Measurements from ENCODE around the gene KDM8.
"Not testable (repeated sequence)": the region's sequence is repeated elsewhere in the genome, so short reads cannot be mapped to it uniquely, and the experiment has no call there.

KDM8 gene

DNA sequence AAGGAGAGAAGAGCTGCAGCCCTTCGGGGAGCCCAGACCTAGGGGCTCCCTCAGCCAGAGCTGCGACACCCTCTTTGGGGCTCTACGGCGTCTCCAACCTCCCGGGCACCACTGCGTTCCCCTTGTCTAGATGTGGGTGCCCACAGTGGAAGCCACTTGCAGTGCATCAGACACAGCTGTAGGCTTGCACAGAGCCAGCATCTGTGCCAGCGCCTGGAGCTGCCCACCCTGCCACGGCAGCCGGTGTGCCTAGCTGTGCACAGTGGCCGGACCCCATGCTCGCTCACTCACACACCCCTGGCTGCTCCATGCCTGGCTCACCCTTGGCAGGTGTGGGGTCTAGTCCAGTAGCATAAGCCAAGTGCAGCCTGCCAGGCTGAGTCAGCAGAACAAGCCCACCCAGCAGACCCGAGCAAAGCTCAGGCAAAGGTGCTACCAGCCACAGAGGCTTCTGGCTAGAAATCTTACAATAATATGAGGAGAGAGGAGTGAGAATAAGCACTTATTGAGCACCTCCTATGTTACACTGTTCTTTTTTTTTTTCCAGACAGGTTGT is 12.9 kb upstream of the KDM8 start:
- DNase-seq = peak in 1 of 10 donors; percentile 71
- intact Hi-C loops (cut with DNase I) = no loop called here

DNA sequence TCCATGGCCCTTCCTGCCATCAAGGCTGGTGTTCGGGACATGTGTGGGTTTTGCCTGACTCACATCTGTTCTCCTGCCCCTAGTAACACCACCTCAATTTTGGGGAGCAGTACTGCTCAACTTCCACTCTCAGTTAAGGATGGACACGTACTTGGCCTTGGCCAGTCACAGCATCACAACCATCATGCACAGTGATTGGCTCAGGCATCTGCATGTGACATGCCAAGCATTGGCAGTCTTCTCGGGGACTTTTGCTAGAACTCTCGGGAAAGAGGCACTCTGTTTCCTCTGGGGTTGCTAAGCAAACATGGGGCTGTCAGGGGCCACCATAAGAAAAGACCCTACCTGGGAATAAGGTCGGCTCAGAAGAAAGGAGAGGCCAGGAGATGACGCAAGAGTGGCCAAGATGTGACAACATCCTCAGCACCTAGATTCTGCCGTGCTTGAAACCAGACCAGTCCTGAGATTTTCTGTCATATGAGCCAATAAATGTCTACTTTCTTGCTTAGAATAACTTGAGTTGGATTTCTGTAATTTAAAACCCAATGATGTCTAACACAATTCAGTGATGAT is 11.9 kb upstream of the KDM8 start:
- intact Hi-C loops (cut with DNase I) = no loop called here
- peak in 1 of 10 donors; percentile 16 for DNase-seq

DNA sequence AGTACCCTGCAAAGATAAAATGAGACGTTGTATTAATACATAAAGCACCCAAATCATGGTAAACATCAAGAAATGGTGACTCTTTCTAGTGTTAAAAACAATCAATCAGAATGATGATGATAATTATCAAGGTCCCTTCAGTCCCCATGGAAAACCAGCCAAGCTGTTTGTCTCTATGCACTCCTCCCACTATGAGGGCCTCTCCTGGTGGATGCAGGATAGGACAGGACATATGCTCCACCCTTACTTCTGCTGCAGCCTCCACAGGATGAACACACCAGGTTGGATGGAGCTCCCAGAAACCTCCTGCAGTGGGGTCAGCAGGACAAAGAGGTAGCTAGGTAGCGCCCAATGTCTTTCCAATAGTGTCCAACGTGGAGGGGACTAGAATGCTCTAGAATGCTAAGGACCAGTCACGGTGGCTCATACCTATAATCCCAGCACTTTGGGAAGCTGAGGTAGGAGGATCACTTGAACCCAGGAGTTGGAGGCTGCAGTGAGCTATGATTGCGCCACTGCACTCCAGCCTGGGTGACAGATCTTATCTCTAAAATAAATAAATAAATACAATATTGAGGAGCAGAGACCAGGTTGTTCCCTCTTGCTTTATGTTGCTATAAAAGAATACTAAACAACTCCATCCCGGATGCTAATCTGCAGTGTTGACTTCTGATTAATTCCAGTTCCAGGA is 9.9 kb upstream of the KDM8 start:
- peak in 1 of 10 donors; percentile 32 for DNase-seq
- intact Hi-C loops (cut with DNase I) = no loop called here

DNA sequence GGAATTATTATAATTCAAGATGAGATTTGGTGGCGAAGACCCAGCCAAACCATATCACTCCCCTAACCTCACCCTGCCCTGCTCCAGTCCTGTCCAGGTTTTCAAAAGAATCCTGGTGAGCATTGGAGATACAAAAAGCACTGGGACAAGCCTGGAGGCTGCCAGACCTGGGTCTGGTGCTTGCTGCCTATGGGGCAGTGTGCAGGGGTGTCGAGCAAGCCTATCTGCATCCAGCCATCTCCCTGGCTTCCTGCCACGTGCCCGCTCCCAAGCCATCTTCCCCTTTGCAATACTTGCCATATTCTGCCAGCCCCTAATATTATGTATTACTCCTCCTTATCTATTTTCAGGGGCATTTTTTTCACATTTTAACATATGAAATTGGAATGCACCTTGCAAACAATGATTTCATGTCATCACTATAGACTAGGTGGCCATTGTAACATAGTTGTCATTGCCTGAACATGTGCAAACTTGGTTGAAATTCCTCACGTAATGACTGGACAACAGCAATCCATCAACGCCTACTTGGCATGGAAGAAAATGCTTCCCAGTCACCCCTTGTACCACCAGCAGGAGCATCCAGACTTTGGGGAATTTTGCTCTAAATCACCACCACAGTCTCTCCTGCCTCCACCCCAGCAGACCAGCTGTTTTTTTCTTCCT is 8.1 kb upstream of the KDM8 start:
- intact Hi-C loops (cut with DNase I) = no loop called here
- peak in 1 of 10 donors; percentile 20 for DNase-seq

DNA sequence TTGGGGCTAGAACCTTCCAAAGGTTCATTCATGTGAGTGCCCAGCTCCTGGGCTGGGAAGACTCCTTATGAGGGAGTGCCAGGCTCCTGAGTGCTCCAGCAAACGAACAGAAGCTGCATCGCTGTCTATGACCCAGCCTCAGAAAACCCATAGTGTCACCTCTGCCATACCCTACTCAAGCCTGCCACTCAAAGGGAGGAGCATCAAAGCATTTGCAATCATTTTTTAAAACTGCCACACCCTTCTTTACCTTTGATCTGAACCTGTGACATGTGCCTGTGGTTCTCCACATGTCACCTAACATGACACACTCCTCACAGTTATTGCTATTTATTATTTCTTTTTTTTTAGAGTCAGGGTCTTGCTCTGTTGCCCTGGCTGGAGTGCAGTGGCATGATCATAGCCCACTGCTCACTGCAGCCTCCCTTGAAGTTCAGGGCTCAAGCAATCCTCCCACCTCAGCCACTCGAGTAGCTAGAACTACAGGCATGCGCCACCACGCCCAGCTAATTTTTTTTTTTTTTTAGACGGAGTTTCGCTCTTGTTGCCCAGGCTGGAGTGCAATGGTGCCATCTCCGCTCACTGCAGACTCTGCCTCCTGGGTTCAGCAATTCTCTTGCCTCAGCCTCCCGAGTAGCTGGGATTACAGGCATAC is 7.3 kb upstream of the KDM8 start:
- peak in 1 of 10 donors; percentile 11 for DNase-seq
- intact Hi-C loops (cut with DNase I) = no loop called here

DNA sequence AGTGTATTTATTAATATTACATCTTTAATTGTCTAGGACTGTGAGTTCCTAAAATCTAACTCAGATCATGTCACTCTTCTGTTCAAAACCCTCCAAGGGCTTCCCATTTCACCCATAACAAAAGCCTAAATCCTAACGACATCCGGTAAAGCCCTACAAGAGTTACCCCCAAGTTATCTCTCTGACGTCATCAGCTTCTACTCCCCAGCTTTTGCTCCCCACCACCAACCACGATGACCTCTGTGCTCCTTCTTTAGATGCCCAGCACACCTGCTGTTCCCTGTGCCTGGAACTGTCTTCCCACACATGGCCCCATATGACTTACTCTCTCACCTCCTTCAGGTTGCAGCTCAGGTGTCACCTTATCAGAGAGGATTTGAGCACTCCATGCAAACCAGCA is 6.3 kb upstream of the KDM8 start:
- no peak for DNase-seq
- intact Hi-C loops (cut with DNase I) = no loop called here

DNA sequence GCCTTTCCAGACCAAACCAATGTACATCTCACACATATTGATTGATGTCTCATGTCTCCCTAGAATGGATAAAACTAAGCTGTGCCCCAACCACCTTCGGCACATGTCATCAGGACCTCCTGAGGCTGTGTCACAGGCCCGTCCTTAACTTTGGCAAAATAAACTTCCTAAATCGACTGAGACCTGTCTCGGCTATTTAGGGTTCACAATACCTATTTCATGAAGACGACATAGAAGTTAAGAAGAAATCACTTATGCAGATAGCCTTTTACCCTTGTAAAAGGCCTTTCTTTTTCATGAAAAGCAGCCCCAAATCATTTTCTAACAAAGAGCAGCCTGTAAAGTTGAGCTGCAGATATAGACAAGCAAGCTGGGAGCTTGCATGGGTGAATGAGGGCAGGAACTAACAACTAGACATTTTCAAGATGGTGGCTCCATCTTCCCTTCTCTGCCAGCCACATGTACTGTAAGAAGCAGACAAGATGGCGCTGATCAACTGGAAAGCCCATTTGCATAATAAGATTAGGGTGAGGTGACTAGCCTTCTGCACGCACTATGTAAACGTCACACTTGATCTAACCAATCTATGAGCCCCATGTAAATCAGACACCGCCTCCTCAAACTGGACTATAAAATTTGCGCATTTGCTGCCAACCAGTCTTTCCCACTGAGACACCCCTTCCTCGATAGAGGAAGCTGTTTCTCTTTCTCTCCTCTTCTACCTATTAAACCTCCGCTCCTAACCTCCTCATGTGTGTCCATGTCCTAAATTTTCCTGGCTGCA is 4.7 kb upstream of the KDM8 start:
- intact Hi-C loops (cut with DNase I) = no loop called here
- peak in 1 of 10 donors; percentile 32 for DNase-seq

DNA sequence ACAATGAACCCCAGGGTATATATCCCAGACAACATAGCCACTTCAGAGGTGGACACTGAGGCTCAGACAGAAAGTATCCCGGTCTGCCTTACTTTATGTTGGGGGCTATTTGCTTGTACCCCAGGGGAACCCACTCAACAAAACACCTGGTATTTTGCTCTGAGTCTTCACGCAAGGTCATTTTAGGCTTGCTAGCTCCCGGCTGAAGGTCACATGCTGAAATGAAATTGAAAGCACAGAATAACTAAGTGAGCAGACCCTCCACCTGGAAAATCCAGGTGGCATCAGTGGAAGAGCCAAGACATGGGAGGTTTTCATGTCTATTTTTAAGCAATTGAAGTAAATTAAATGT is 4.1 kb upstream of the KDM8 start:
- intact Hi-C loops (cut with DNase I) = no loop called here
- no peak for DNase-seq

DNA sequence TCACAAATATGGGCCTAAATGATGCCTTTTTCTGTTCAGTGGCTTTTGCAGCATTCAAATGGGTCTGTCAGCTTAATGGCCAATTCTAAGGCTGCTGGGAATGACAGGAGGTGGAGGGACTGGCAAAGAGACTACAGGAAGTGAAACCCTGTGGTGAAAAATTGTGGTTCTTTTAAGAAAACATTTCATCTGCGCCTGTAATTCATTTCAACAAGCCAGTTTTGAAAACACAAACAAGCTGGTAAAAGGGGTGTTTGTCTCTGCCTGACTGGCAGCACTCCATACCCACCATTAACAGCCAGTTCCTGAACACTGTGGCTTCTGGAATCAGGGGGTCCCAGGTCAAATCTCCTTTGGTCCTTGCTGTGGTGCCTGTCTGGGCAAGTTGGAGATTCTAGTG is 3.6 kb upstream of the KDM8 start:
- DNase-seq = peak in 1 of 10 donors; percentile 17

DNA sequence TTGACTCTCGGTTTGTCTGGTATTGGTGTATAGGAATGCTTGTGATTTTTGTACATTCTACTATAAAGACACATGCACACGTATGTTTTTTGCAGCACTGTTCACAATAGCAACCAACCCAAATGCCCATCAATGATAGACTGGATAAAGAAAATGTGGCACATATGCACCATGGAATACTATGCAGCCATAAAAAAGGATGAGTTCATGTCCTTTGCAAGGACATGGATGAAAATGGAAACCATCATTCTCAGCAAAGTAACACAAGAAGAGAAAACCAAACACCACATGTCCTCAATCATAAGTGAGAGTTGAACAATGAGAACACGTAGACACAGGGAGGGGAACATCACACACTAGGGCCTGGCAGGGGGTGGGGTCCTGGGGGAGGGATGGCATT is 2.4 kb upstream of the KDM8 start:
- intact Hi-C loops (cut with DNase I) = loop anchor here (5.0 kb wide), 1 partner anchor 66 kb away; the partner anchor contains the start of gene NSMCE1
- DNase-seq = not testable (repeated sequence)

More for the DNA sequence above, 3.6 kb upstream of the KDM8 start:
- intact Hi-C loops (cut with DNase I) = loop anchor here (5.0 kb wide), 1 partner anchor 68 kb away; the partner anchor contains the start of gene NSMCE1

DNA sequence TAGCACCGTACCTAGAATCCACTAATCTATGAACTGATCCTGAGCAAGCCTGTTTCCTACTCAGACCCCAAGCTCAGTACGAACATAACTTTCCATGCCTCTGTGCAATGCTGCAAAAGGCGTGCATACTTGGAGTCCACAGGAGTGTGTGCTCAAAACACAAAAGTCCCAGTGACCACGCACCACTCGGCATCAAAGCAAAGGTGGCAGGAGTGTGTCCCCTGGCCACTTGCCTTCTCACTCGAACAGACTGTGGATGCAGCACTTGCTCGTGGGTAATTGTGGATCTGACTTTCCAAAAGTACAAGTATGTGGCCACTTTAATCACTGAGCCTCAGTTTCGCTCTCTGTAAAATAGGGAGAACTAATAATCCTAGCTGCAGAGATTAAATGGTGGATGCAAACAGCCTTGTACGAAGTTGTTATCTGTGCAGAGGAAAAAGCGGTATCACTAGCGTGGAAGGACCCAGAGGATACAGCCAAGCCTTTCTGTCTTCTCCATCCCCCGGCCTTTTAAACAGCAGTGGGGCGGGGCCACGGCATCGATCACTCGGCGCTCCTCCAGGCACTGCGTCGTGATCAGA is 311 bp upstream of the KDM8 start:
- peak; percentile 90 to 99 (median 92) for DNase-seq
- intact Hi-C loops (cut with DNase I) = loop anchor here (5.0 kb wide), 1 partner anchor 64 kb away; the partner anchor contains the start of gene NSMCE1

DNA sequence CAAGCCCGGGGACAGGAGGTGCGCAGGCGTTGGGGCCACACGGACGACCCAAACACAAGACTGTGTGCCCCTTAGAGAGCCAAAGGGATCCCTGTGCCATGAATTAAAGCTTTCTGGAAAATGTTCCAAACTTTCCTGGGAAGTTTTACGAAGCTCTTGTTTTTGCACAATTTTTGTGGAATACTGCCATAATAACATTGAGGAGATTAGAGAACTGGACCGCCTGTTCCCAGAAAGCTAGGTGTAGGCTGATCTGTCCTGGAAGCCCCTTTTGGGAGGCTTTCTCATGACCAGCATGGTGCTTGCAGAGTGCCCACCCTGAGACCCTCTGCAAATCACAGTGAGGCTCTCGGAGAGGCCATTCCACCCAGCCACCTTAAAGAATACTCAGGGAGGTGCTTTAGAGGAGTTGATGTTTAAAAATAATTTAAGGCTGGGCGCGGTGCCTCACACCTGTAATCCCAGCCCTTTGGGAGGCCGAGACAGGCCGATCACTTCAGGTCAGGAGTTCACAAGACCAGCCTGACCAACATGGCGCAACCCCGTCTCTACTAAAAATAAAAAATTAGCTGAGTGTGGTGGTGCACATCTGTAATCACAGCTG is 1.1 kb downstream of the KDM8 start:
- DNase-seq = peak in 2 of 10 donors; percentile 10 to 57
- intact Hi-C loops (cut with DNase I) = loop anchor here (5.0 kb wide), 1 partner anchor 63 kb away; the partner anchor contains the start of gene NSMCE1

DNA sequence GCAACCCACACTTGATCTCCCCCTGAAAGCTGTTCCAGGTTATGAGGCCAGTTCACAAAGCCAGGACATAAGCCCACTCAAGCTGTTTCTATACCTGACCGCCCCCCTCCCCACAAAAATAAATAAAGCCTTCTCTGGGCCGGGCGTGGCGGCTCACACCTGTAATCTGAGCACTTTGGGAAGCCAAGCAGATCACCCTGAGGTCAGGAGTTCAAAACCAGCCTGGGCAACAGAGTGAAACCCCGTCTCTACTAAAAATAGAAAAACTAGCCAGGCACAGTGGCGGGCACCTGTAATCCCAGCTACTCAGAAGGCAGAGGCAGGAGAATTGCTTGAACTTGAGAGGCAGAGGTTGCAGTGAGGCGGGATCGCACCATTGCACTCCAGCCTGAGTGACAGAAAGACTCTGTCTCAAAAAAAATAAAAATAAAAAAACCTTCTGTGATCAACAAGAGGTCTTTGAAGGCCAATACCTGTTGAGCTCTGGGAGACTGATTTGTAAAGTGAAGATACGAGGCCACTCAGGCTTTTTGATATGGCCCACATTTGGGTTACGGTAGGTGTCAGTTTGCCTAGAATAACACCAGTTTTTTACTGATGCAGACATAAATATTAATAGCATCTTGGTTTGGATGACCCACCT is 2.2 kb downstream of the KDM8 start:
- intact Hi-C loops (cut with DNase I) = no loop called here
- DNase-seq = peak in 1 of 10 donors; percentile 9

DNA sequence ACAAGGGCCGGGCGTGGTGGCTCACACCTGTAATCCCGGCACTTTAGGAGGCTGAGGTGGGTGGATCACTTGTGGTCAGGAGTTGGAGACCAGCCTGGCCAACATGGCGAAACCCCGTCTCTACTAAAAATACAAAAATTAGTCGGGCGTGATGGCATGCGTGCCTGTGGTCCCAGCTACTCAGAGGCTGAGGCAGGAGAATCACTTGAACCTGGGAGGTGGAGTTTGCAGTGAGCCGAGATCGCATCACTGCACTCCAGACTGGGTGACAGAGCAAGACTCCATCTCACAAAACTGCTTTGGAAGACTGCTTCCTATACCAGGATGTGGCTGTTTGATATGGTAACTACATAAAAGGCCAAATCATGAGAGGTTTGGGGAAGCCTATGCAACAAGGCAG is 3.8 kb downstream of the KDM8 start:
- DNase-seq = peak in 1 of 10 donors; percentile 9
- intact Hi-C loops (cut with DNase I) = not testable (repeated sequence)

DNA sequence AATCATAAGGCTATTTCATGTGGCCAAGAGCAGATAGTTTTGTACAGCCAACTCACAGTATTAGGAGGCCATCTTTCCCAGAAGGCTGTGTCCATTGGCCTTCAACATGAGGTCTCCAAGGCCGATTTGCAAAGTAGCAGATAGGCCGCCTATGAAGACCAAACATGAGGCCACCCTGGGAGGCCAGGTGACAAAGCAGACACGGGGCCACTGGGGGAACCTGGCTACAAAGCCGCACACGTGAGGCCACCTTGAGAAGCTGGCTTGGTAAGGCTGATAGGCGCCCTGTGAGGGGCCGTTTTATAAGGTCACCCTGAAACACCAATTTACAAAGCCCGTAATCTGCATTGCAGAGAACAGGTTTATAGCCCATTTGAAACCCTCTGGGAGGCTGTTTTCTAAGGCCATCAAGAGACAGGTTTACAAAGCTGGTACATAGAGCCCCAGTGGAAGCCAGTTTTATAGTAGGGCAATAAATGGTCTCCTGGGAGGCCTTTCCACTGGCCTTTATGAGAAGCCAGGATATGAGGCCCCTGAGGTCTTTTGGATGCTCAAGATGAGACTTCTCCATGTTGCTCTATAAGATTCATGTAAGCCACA is 4.9 kb downstream of the KDM8 start:
- peak in 2 of 10 donors; percentile 18 to 43 for DNase-seq
- intact Hi-C loops (cut with DNase I) = no loop called here

DNA sequence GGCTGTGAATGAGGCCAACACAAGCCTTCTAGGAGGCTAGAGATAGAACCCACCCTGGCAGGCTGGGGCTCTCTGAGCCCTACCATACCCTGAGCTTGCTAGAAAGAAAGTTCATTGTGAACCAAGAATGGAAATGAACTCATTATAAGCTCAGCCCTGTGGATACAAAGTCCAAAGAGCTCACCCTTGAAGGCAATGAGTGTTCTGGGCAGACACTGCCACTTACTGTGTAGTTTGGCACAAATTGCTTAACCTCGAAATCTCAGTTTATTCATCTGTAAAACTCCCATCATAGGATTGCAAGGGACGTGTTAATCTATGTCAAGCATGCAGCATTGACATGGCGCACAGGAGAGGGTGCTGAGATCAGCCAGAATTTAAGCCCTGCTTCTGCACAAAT is 5.5 kb downstream of the KDM8 start:
- intact Hi-C loops (cut with DNase I) = no loop called here
- peak in 1 of 10 donors; percentile 18 for DNase-seq

DNA sequence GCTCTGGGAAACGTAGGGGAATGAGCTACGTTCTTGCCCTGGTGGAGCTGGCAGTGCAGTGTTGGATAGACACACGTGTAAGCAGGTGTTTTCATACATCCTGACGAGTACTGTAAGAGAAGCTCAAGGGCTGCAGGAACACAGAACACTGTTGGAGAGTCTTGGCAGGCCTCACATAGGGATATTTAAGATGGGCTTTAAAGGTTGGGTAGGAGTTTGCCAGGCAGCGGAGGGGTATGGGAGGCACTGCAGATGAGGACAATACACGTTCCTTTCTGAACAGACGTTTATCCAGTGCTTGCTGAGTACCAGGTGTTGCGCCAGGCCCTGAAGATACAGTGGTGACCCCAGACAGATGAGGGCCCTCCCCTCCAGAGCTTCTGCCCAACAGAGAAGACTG is 6.3 kb downstream of the KDM8 start:
- DNase-seq = no peak
- intact Hi-C loops (cut with DNase I) = no loop called here

DNA sequence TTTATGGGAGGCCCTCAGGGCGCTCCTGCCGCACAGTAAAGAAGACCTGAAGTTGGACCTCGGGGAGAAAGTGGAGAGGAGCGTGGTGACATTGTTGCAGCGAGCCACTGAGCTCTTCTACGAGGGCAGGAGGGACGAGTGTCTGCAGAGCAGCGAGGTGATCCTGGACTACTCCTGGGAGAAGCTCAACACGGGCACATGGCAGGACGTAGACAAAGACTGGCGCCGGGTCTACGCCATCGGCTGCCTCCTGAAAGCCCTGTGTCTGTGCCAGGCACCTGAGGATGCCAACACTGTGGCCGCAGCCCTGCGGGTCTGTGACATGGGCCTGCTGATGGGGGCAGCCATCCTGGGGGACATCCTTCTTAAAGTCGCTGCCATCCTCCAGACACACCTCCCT is 6.8 kb downstream of the KDM8 start:
- intact Hi-C loops (cut with DNase I) = no loop called here
- peak in 2 of 10 donors; percentile 23 to 75 for DNase-seq

Measured in posterior cingulate gyrus (tissue), 11 donors.